Activated T-helper 1 cell treated with anti-CD3 and anti-CD28 coated beads, Interleukin-2, amount 50 U/mL, for 16 hours (primary cell): Measurements from ENCODE around the gene SKA2.
"Not testable (repeated sequence)": the region's sequence is repeated elsewhere in the genome, so short reads cannot be mapped to it uniquely, and the experiment has no call there.

Source experiments
- DNase-seq, 2 donors: peaks; one replicate each; pipeline ENCODE4 v3.0.0-alpha.2; 2020; ENCODE audit warnings: low read depth in 1 of 2, low spot score in 1 of 2

SKA2 gene

DNA sequence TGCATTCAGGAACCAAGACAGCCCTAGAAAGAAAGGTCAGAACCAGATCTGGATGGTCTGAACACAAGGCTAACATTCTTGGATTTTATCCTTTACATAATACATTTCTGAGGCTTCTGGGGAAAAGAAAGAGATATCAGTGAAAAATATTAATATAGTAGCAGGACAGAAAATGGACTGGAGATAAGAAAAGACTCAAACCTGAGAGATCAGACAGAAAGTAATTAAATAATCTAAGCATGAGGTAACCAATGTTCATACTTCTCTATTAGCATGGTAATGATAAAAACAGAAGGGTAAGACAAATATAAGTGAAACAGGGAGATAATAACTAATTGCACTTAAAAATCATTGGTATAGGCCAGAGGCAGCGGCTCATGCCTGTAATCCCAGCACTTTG, 53.8 kb downstream of the SKA2 start:
- no peak for DNase-seq

GRCh38 chr17:59097876-59098275, 57.1 kb downstream of the SKA2 start:
- no peak for DNase-seq

DNA sequence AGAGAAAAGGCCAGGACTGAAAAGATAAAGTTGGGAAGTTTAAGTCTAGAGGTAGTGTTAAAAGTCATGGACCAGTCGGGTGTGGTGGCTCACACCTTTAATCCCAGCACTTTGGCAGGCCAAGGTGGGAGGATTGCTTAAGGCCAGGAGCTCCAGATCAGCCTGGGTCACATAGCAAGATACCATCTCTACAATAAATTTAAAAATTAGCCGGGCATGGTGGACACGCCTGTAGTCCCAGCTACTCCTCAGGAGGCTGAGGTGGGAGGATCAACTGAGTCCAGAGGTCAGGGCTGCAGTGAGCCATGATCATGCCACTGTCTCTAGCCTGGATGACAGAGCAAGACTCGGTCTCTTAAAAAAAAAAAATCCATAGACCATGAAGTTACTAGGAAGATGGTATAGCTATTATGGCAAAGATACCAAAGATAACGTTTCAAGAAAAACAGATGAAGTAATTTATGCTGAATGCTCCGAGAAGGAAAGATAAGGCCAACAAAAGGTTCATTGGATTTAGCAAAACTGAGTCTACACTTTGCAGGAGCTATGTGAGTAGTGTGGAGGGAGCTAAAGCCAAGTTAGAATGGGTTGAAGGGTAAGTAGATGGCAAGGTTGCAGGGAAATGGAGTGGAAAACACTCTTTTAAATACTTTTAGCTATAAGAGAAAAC, 60.0 kb downstream of the SKA2 start:
- DNase-seq = no peak

GRCh38 chr17:59093702-59094231, 61.2 kb downstream of the SKA2 start:
- no peak for DNase-seq

GRCh38 chr17:59093145-59093701, 61.8 kb downstream of the SKA2 start:
- DNase-seq = no peak

- DNase-seq = not testable (repeated sequence)
Measured at GRCh38 chr17:59090593-59090992, 64.4 kb downstream of the SKA2 start.

DNA sequence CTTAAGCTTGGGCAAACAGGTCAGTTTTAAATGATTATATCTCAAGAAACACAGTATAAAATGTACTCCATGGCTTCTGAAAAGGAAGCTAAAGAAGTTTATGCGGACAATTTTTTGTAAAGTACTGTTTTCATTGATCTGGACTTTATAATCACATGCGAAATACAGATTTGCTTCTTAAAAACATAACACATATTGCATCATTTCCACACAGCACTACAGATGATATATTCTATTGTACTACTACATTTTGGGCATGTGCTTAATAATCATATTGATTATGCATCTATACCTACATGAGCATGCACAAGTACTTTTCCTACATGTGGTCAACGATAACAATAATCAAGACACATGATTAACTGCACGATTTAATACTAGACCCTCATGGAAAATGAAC, 70.8 kb downstream of the SKA2 start:
- no peak for DNase-seq

DNA sequence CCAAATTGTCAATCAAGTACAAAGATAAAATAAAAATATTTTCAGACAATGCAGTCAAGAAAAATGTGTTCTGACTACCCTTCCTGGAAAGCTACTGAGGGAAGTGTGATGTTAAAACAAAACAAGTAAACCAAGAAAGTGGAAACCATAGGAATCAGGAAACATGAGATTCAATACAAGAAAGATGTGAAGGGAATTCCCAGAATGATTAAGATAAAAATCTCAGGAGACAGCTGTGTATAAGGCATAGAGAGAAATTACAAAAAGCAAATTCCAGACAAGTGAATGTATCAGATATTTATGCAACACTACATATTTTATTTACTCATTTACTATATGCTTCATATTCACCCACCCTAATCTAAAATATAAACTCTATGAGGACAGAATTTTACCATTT, 80.5 kb downstream of the SKA2 start:
- no peak for DNase-seq

DNA sequence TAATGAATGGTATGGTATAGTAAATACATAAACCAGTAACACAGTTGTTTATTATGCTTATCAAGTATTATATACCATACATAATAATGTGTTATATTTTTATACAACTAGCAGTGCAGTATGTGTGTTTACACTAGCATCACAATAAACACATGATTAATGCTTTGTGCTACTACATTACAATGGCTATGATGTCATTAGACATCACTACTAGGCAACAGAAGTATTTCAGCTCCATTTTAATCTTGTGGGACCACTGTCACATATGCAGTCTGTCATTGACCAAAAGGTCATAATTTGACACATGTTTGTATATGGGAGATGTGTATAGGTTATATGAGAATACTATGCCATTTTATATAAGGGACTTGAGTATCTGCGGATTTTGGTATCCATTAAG, 81.0 kb downstream of the SKA2 start:
- DNase-seq = no peak

DNA sequence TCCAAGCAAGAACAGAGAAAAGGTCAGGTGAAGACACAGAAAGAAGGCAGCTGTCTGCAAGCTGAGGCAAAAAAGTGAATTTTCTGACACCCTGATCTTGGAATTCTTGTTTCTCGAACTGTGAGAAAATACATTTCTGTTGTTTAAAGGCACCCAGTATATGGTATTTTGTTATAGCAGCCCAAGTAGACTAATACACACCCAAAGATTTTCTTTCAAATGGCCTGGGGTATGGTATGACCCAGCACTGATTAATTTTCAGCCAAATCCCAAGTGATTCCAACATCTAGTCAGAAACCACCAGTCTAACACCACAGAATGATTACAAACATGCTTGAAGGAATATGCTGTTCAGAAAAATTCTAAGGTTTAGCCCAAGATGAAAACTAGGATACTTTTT, 85.1 kb downstream of the SKA2 start:
- DNase-seq = no peak

GRCh38 chr17:59067756-59068155, 87.2 kb downstream of the SKA2 start:
- no peak for DNase-seq

- no peak for DNase-seq
Measured at GRCh38 chr17:59067340-59067739, 87.6 kb downstream of the SKA2 start.

GRCh38 chr17:59062509-59062908, 92.5 kb downstream of the SKA2 start:
- DNase-seq = no peak
